Liver (tissue), 9 donors: ENCODE results near the gene ENTHD1. TPM values are rescaled to one million over a fixed set of nuclear protein-coding genes. Genes with fewer than 3 reads are reported as not detected.

Experiments used
- DNase-seq: peaks from one replicate; pipeline ENCODE4 v3.0.0-alpha.2; 2017; ENCODE audit warnings: low spot score
- H3K27ac ChIP-seq, 2 donors: one replicate each; pipeline ENCODE4 v1.7.0; 2013; ENCODE audit warnings: inconsistent platforms in 2 of 2, low read length in 2 of 2, control low read depth in 1 of 2, low read depth in 1 of 2, mild to moderate bottlenecking in 1 of 2
- H3K27me3 ChIP-seq, 4 donors: one replicate each; pipeline versions ENCODE4 v1.6.1 to v1.7.0; 2013; ENCODE audit warnings: low read length in 3 of 4, inconsistent platforms in 1 of 4, mild to moderate bottlenecking in 1 of 4, moderate library complexity in 1 of 4; ENCODE audit not compliant: control insufficient read depth in 4 of 4, insufficient read depth in 4 of 4
- H3K36me3 ChIP-seq, 4 donors: one replicate each; pipeline versions ENCODE4 v1.6.1 to v1.7.0; 2013; ENCODE audit warnings: low read length in 3 of 4, mild to moderate bottlenecking in 3 of 4, low read depth in 1 of 4, moderate library complexity in 1 of 4; ENCODE audit not compliant: control insufficient read depth in 4 of 4, insufficient read depth in 3 of 4
- H3K4me1 ChIP-seq, 4 donors: one replicate each; pipeline versions ENCODE4 v1.6.1 to v1.7.0; 2013; ENCODE audit warnings: low read length in 3 of 4, mild to moderate bottlenecking in 3 of 4, moderate library complexity in 1 of 4; ENCODE audit not compliant: control insufficient read depth in 4 of 4, insufficient read depth in 4 of 4
- H3K4me3 ChIP-seq, 3 donors: one replicate each; pipeline versions ENCODE4 v1.6.1 to v1.7.0; 2013; ENCODE audit warnings: low read length in 3 of 3, control low read depth in 1 of 3, low read depth in 1 of 3, mild to moderate bottlenecking in 1 of 3
- H3K9ac ChIP-seq, 2 donors: one replicate each; pipeline ENCODE4 v1.7.0; 2013; ENCODE audit warnings: low read length in 2 of 2, mild to moderate bottlenecking in 2 of 2, moderate library complexity in 2 of 2, control low read depth in 1 of 2, low read depth in 1 of 2
- H3K9me3 ChIP-seq, 4 donors: one replicate each; pipeline versions ENCODE4 v1.6.1 to v1.7.0; 2013; ENCODE audit warnings: low read length in 3 of 4; ENCODE audit not compliant: control insufficient read depth in 4 of 4
- ATF3 ChIP-seq: IDR thresholded peaks from 2 replicates; pipeline ENCODE4 v1.6.1; 2016; ENCODE audit warnings: antibody characterized with exemption
- EGR1 ChIP-seq, 2 donors: IDR thresholded peaks; 2 replicates each; pipeline ENCODE4 v1.6.1; 2016 to 2018; ENCODE audit warnings: antibody characterized with exemption in 2 of 2, low read depth in 2 of 2
- GABPA ChIP-seq, 2 donors: IDR thresholded peaks in 1 of 2; conservative IDR thresholded peaks in 1 of 2; 2 replicates each; pipeline ENCODE4 v1.6.1; 2016; ENCODE audit warnings: antibody characterized with exemption in 2 of 2, mild to moderate bottlenecking in 1 of 2, moderate library complexity in 1 of 2
- HNF4A ChIP-seq, 2 donors: conservative IDR thresholded peaks; 2 replicates each; pipeline ENCODE4 v1.6.1; 2016; ENCODE audit warnings: antibody characterized with exemption in 2 of 2, mild to moderate bottlenecking in 2 of 2
- JUND ChIP-seq, 2 donors: IDR thresholded peaks; 2 replicates each; pipeline ENCODE4 v1.6.1; 2016; ENCODE audit warnings: antibody characterized with exemption in 2 of 2
- NR2F2 ChIP-seq: IDR thresholded peaks from 2 replicates; pipeline ENCODE4 v1.6.1; 2016; ENCODE audit warnings: antibody characterized with exemption
- REST ChIP-seq: IDR thresholded peaks from 2 replicates; pipeline ENCODE4 v1.6.1; 2016; ENCODE audit warnings: antibody characterized with exemption, mild to moderate bottlenecking
- SP1 ChIP-seq: IDR thresholded peaks from 2 replicates; pipeline ENCODE4 v1.6.1; 2018; ENCODE audit warnings: antibody characterized with exemption, mild to moderate bottlenecking
- TAF1 ChIP-seq: conservative IDR thresholded peaks from 2 replicates; pipeline ENCODE4 v1.6.1; 2016; ENCODE audit warnings: antibody characterized with exemption, mild to moderate bottlenecking
- YY1 ChIP-seq: IDR thresholded peaks from 2 replicates; pipeline ENCODE4 v1.6.1; 2016; ENCODE audit warnings: antibody characterized with exemption, mild to moderate bottlenecking
- ZBTB33 ChIP-seq: IDR thresholded peaks from 2 replicates; pipeline ENCODE4 v1.6.1; 2016; ENCODE audit warnings: antibody characterized with exemption
- WGBS: extraction: QIAGEN DNeasy Blood & Tissue Kit; methylation state at CpG from one replicate; pipeline ENCODE4 v1.1.7; 2013; 5-methylcytosine and 5-hydroxymethylcytosine counted together
- polyA plus RNA-seq, 2 donors: library from polyadenylated mRNA; stranded (reverse) in 1 of 2; unstranded in 1 of 2; fragments of 200-250 nt in 1 of 2; fragments of >200 nt in 1 of 2; fragmentation: Nextera tagmentation in 1 of 2; extraction: Ambion mirVana in 1 of 2; gene quantifications; one replicate each; pipeline versions ENCODE4 v1.2.1 to v1.2.3, GENCODE V29; 2013 to 2015
- total RNA-seq, 2 donors: library from RNA; depleted of rRNA; stranded (reverse); fragments of >200 nt; gene quantifications; one replicate each; pipeline ENCODE4 v1.2.3, GENCODE V29; 2014
- TF ChIP-seq, protein P1 (sequence below): IDR thresholded peaks from 2 replicates; pipeline ENCODE4 v1.6.1; 2016; ENCODE audit warnings: antibody characterized with exemption
- donor health status: healthy.
- donor health status: healthy.
- donor health status: healthy.
- donor health status: healthy.
- donor health status: healthy.

Gene ENTHD1
- total and polyA plus RNA-seq, 4 donors: not detected

DNA sequence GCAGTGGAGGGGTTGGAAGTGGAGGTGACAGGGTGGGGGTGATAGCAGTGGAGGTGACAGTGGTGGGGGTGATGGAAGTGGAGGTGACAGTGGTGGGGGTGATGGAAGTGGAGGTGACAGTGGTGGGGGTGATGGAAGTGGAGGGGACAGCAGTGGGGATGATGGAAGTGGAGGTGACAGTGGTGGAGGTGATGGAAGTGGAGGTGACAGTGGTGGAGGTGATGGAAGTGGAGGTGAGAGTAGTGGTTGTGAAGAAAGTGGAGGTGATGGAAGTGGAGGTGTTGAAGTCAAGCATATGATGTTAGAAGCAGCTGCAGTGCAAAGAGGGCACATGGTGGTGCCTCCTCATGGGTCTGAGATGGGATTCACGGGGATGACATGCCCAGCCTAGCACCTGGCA is 181.5 kb downstream of the ENTHD1 start (continued):
- TF ChIP-seq EGR1 (IDR thresholded peaks at IDR 0.05; ENCODE audit: low read depth in 2 of 2) (no peak), JUND (IDR thresholded peaks at IDR 0.05) (no peak), HNF4A (conservative IDR thresholded peaks at IDR 0.05) (no peak), GABPA (IDR thresholded peaks at IDR 0.05 in 1 of 2, conservative IDR thresholded peaks at IDR 0.05 in 1 of 2) (no peak), YY1 (no peak)

DNA sequence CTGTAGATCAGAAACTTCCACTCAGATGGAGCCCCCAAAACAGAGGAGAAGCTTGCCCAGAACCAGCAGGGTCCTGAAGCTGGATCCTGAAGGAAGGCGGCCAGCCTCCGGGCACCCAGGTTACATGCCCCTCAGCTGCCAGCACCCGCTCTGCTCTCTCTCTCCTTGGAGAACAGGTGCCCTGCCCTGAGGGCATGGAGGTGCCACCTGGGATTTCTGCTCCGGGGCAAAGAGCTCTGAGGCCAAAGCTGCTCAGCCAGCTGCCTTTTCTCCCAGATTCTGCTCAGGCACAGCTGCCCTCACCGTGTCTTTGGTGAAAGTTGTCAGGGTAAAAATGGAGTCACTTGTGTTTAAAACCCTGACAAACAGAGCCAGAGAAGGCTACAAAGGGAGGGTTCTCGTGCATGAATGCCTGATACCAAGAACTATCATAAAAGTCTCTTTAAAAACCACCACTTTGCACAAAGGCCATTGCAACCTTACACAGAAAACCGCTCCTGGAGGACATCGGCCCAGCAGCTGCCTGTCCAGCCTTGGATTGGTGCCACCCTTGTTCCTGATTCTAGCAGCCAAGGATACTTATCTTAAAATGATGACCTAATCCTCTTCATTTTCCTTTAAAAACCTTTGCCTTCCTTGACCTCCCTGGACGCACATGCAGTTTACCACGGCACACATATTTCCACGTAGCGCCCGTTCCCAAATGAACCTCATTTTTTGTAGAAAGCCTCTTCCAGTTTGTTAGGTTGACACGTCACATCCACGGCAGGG is 183.0 kb downstream of the ENTHD1 start:
- no peak overlapping the region for H3K9ac ChIP-seq
- no peak for DNase-seq

More for the DNA sequence above, 183.0 kb downstream of the ENTHD1 start:
- H3K27ac ChIP-seq: no peak overlapping the region
- peaks cover 0 to 3% (median 0%) of the 10 kb centered on the region in 4 donors for H3K27me3 ChIP-seq
- no peak overlapping the region for H3K4me3 ChIP-seq
- TF ChIP-seq REST (no peak), ZBTB33 (no peak), GABPA (IDR thresholded peaks at IDR 0.05 in 1 of 2, conservative IDR thresholded peaks at IDR 0.05 in 1 of 2) (no peak), HNF4A (conservative IDR thresholded peaks at IDR 0.05) (no peak), EGR1 (IDR thresholded peaks at IDR 0.05; ENCODE audit: low read depth in 2 of 2) (no peak), SP1 (no peak), ATF3 (no peak), TAF1 (no peak), NR2F2 (no peak)
- TF ChIP-seq, protein P1, sequence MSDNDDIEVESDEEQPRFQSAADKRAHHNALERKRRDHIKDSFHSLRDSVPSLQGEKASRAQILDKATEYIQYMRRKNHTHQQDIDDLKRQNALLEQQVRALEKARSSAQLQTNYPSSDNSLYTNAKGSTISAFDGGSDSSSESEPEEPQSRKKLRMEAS: no peak
- H3K36me3 ChIP-seq: no peaks in the 10 kb centered on the region
- WGBS: 75% methylated on average over 15 of the region's 15 CpGs
- no peaks in the 10 kb centered on the region for H3K4me1 ChIP-seq
- no peaks in the 10 kb centered on the region for H3K9me3 ChIP-seq
